Mesenchymal stem cell (in vitro differentiated cells and primary cell): Measurements from ENCODE around the gene NHEJ1.

Source experiments
- DNase-seq: peaks from one replicate; pipeline ENCODE4 v3.0.0-alpha.2; 2013
- H2AFZ ChIP-seq: one replicate; pipeline ENCODE4 v1.6.1; 2013; ENCODE audit warnings: low read depth, mild to moderate bottlenecking, control low read depth, inconsistent platforms, low read length, moderate library complexity
- H2AK5ac ChIP-seq: 2 replicates; pipeline ENCODE4 v1.6.1; 2013; ENCODE audit warnings: low read length, moderate library complexity, mild to moderate bottlenecking, inconsistent platforms; ENCODE audit not compliant: severe bottlenecking
- H2BK120ac ChIP-seq: one replicate; pipeline ENCODE4 v1.6.1; 2013; ENCODE audit warnings: low read depth, mild to moderate bottlenecking, inconsistent platforms, low read length, moderate library complexity
- H2BK12ac ChIP-seq, 2 experiments: one replicate each; pipeline ENCODE4 v1.6.1; 2013; ENCODE audit warnings: inconsistent platforms in 2 of 2, low read length in 2 of 2, mild to moderate bottlenecking in 2 of 2, moderate library complexity in 2 of 2, control low read depth in 1 of 2
- H2BK15ac ChIP-seq: one replicate; pipeline ENCODE4 v1.6.1; 2013; ENCODE audit warnings: mild to moderate bottlenecking, low read depth, inconsistent platforms; ENCODE audit not compliant: poor library complexity, severe bottlenecking
- H2BK5ac ChIP-seq: 2 replicates; pipeline ENCODE4 v1.6.1; 2013; ENCODE audit warnings: low read depth, mild to moderate bottlenecking, low read length, control low read depth, inconsistent platforms; ENCODE audit not compliant: poor library complexity, severe bottlenecking
- H3K14ac ChIP-seq, 2 experiments: one replicate each; pipeline ENCODE4 v1.6.1; 2013; ENCODE audit warnings: inconsistent platforms in 2 of 2, low read length in 2 of 2, control low read depth in 1 of 2, mild to moderate bottlenecking in 1 of 2, moderate library complexity in 1 of 2
- H3K18ac ChIP-seq, 2 experiments: one replicate each; pipeline ENCODE4 v1.6.1; 2013; ENCODE audit warnings: inconsistent platforms in 2 of 2, low read length in 2 of 2, control low read depth in 1 of 2, low read depth in 1 of 2, mild to moderate bottlenecking in 1 of 2
- H3K23ac ChIP-seq, 2 experiments: one replicate each; pipeline ENCODE4 v1.6.1; 2013; ENCODE audit warnings: inconsistent platforms in 2 of 2, low read length in 2 of 2, mild to moderate bottlenecking in 2 of 2, moderate library complexity in 2 of 2, control low read depth in 1 of 2
- H3K27ac ChIP-seq: 2 replicates; pipeline ENCODE4 v1.5.1; 2013; ENCODE audit warnings: mild to moderate bottlenecking, moderate library complexity, low read length, control low read depth, inconsistent platforms; ENCODE audit not compliant: poor library complexity, severe bottlenecking
- H3K27me3 ChIP-seq, 2 experiments: 2 replicates each; pipeline versions ENCODE4 v1.6.1 to v1.7.0; 2013; ENCODE audit warnings: low read length in 2 of 2, mild to moderate bottlenecking in 2 of 2, moderate library complexity in 2 of 2, control low read depth in 1 of 2, inconsistent platforms in 1 of 2; ENCODE audit not compliant: control insufficient read depth in 1 of 2, insufficient read depth in 1 of 2
- H3K36me3 ChIP-seq, 2 experiments: 2 replicates each; pipeline versions ENCODE4 v1.6.1 to v1.7.0; 2013; ENCODE audit warnings: low read length in 2 of 2, control low read depth in 1 of 2, inconsistent platforms in 1 of 2, low read depth in 1 of 2, mild to moderate bottlenecking in 1 of 2; ENCODE audit not compliant: insufficient read depth in 2 of 2, control insufficient read depth in 1 of 2
- H3K4ac ChIP-seq, 2 experiments: one replicate each; pipeline ENCODE4 v1.6.1; 2013; ENCODE audit warnings: inconsistent platforms in 2 of 2, low read length in 2 of 2, mild to moderate bottlenecking in 2 of 2, moderate library complexity in 2 of 2, control low read depth in 1 of 2, low read depth in 1 of 2
- H3K4me1 ChIP-seq: 2 replicates; pipeline ENCODE4 v1.6.1; 2013; ENCODE audit warnings: low read depth, low read length, control low read depth; ENCODE audit not compliant: control insufficient read depth, insufficient read depth
- H3K4me2 ChIP-seq: 2 replicates; pipeline ENCODE4 v1.6.1; 2013; ENCODE audit warnings: low read length, mild to moderate bottlenecking, inconsistent platforms; ENCODE audit not compliant: poor library complexity, severe bottlenecking
- H3K4me3 ChIP-seq, 2 experiments: 2 replicates each; pipeline versions ENCODE4 v1.5.1 to v1.7.0; 2013; ENCODE audit warnings: low read length in 2 of 2, mild to moderate bottlenecking in 2 of 2, control low read depth in 1 of 2, low read depth in 1 of 2; ENCODE audit not compliant: insufficient read depth in 1 of 2
- H3K79me1 ChIP-seq: replicated peaks from 2 replicates; pipeline ENCODE4 v1.6.1; 2013; ENCODE audit warnings: mild to moderate bottlenecking, control low read depth, low read length, inconsistent platforms; ENCODE audit not compliant: poor library complexity, severe bottlenecking
- H3K9ac ChIP-seq: 2 replicates; pipeline ENCODE4 v1.7.0; 2013; ENCODE audit warnings: mild to moderate bottlenecking, low read length, moderate library complexity
- H3K9me3 ChIP-seq: 2 replicates; pipeline ENCODE4 v1.7.0; 2013; ENCODE audit warnings: mild to moderate bottlenecking, low read length; ENCODE audit not compliant: control insufficient read depth
- H4K8ac ChIP-seq: one replicate; pipeline ENCODE4 v1.6.1; 2013; ENCODE audit warnings: inconsistent platforms, mild to moderate bottlenecking, low read length, moderate library complexity
- H4K91ac ChIP-seq: one replicate; pipeline ENCODE4 v1.6.1; 2013; ENCODE audit warnings: mild to moderate bottlenecking, low read length, inconsistent platforms
- WGBS: methylation state at CpG from one replicate; pipeline ENCODE4 v1.1.7; 2013; ENCODE audit warnings: mixed read lengths; 5-methylcytosine and 5-hydroxymethylcytosine counted together

The NHEJ1 gene

DNA sequence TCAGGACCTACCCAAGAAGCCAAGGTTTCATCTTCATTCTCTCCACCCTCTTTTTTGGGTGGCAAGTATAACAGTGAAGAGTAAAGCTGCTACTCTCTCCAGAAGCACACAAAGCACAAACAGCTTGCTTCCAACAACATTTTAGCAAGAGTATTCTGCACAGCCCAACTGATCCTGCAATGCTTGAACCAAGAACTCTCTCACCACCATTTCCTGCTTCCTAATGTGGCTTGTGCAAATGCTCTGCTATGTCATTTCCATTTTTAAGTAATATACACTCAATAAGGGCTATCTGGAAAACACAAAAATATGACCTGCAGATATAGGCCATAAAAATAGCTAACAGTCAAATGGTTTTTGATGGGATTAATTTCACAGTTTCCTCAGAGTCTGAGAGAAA lies 75.8 kb downstream of the NHEJ1 start:
- Histone ChIP-seq H3K9me3 (peaks cover 6% of the 10 kb centered on the region), H2BK12ac (no peak overlapping the region), H3K23ac (no peak overlapping the region), H3K9ac (no peak overlapping the region), H3K18ac (no peak overlapping the region), H3K4me3 (no peak overlapping the region), H2AFZ (no peak overlapping the region), H3K4me1 (no peaks in the 10 kb centered on the region), H3K79me1 (no peaks in the 10 kb centered on the region), H4K8ac (no peak overlapping the region), H3K27ac (no peak overlapping the region), H2BK120ac (no peak overlapping the region), H3K36me3 (peaks cover 0 to 4% of the 10 kb centered on the region in 2 experiments), H3K4ac (no peak overlapping the region), H4K91ac (no peak overlapping the region), H3K27me3 (peaks cover 0 to 6% of the 10 kb centered on the region in 2 experiments), H2AK5ac (no peak overlapping the region), H2BK15ac (no peak overlapping the region), H2BK5ac (no peak overlapping the region), H3K14ac (no peak overlapping the region), H3K4me2 (no peak overlapping the region)
- DNase-seq, result no peak

- Histone ChIP-seq H3K4ac (no peak overlapping the region), H3K4me1 (no peaks in the 10 kb centered on the region), H2AK5ac (no peak overlapping the region), H3K18ac (no peak overlapping the region), H2BK5ac (no peak overlapping the region), H3K14ac (no peak overlapping the region), H3K79me1 (no peaks in the 10 kb centered on the region), H3K9ac (no peak overlapping the region), H3K27ac (no peak overlapping the region), H3K23ac (no peak overlapping the region), H3K4me3 (no peak overlapping the region), H2BK15ac (no peak overlapping the region), H4K8ac (no peak overlapping the region), H4K91ac (no peak overlapping the region), H3K27me3 (peaks cover 0 to 6% of the 10 kb centered on the region in 2 experiments), H2BK12ac (no peak overlapping the region), H2AFZ (no peak overlapping the region), H3K4me2 (no peak overlapping the region), H3K36me3 (peaks cover 4 to 5% of the 10 kb centered on the region in 2 experiments), H3K9me3 (no peaks in the 10 kb centered on the region), H2BK120ac (no peak overlapping the region)
- DNase-seq, result no peak
- WGBS, result 88% methylated on average over 5 of the region's 5 CpGs
Measured at GRCh38 chr2:219082332-219082958, 78.2 kb downstream of the NHEJ1 start.

DNA sequence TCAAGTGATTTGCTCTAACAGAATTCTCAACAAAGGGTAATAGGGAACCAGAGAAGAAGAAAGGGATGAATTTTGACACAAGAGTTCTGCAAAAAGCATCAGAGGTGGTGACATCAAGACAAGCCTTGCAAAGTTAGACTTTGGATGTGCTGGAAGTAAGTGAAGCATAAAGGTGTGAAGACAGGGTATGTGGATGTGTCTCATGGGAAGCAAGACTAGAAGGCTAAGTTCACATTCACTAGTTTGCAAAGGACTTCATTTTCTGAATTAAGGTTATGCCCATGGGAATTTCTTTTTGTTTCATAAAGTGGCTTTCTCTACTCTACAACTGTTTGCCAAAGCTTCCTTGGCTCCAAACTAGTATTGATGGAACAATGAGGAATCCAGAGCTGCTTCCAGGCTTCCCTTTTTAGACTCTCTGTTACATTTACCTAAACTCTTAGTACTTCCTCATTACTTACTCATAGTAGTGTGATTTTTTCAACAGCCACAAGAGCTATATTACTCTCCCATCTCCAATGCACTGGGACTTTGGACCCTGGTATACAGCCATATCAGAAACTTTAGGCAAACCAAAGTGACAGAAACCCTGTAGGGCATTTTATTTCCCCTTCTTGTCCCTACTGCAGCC lies 78.8 kb downstream of the NHEJ1 start:
- Histone ChIP-seq H3K4me3 (no peak overlapping the region), H3K36me3 (peaks cover 4 to 11% of the 10 kb centered on the region in 2 experiments)

GRCh38 chr2:219081096-219081495 lies 79.5 kb downstream of the NHEJ1 start:
- 50% methylated on average over 6 of the region's 7 CpGs for WGBS
- H3K4ac ChIP-seq, result no peak overlapping the region

More for the DNA sequence above, 78.8 kb downstream of the NHEJ1 start:
- H3K4ac ChIP-seq, result no peak overlapping the region
- H3K9ac ChIP-seq, result no peak overlapping the region
- H2BK12ac ChIP-seq, result no peak overlapping the region
- no peak for DNase-seq
- no peak overlapping the region for H2BK120ac ChIP-seq
- H4K8ac ChIP-seq, result no peak overlapping the region
- H3K18ac ChIP-seq, result no peak overlapping the region
- H3K27me3 ChIP-seq, result peaks cover 0 to 6% of the 10 kb centered on the region in 2 experiments
- H3K27ac ChIP-seq, result no peak overlapping the region
- no peak overlapping the region for H2AK5ac ChIP-seq
- H3K4me1 ChIP-seq, result no peaks in the 10 kb centered on the region
- H3K14ac ChIP-seq, result no peak overlapping the region
- H4K91ac ChIP-seq, result no peak overlapping the region
- H3K9me3 ChIP-seq, result no peaks in the 10 kb centered on the region
- H2AFZ ChIP-seq, result no peak overlapping the region
- H3K79me1 ChIP-seq, result no peaks in the 10 kb centered on the region
- H2BK5ac ChIP-seq, result no peak overlapping the region
- H3K4me2 ChIP-seq, result no peak overlapping the region
- no peak overlapping the region for H2BK15ac ChIP-seq
- H3K23ac ChIP-seq, result no peak overlapping the region

More at GRCh38 chr2:219081096-219081495, 79.5 kb downstream of the NHEJ1 start:
- Histone ChIP-seq H4K8ac (no peak overlapping the region), H2BK15ac (no peak overlapping the region), H3K4me1 (no peaks in the 10 kb centered on the region), H2BK5ac (no peak overlapping the region), H3K9ac (no peak overlapping the region), H3K4me3 (no peak overlapping the region), H4K91ac (no peak overlapping the region), H3K18ac (no peak overlapping the region), H3K14ac (no peak overlapping the region), H2AFZ (no peak overlapping the region), H3K9me3 (no peaks in the 10 kb centered on the region), H3K27ac (no peak overlapping the region), H2BK12ac (no peak overlapping the region), H3K79me1 (no peaks in the 10 kb centered on the region), H3K27me3 (peaks cover 0 to 6% of the 10 kb centered on the region in 2 experiments), H2AK5ac (no peak overlapping the region), H3K36me3 (peaks cover 6 to 18% of the 10 kb centered on the region in 2 experiments), H2BK120ac (no peak overlapping the region), H3K23ac (no peak overlapping the region), H3K4me2 (no peak overlapping the region)
- DNase-seq, result no peak
